SK-N-SH treated with all-trans-retinoic acid at 6 μM for 48 hours (cell line): ENCODE measurements around the gene TMEM39B.
A peak's percentile ranks its signal among the peaks of the same experiment; 100 is the strongest.

ENCODE experiments used
- ATAC-seq: fragments of 200-7000 bp; cut with Tn5 transposase; 3 replicates; pipeline ENCODE4 v1.9.1; 2020; ENCODE audit warnings: mild to moderate bottlenecking, moderate library complexity
- ARNTL ChIP-seq: fragments of 450-650 bp; formaldehyde crosslinking; IDR thresholded peaks from 2 replicates; pipeline ENCODE4 v1.5.0; 2020; ENCODE audit warnings: low read depth, mild to moderate bottlenecking, moderate library complexity, borderline replicate concordance
- BACH2 ChIP-seq: fragments of 250-450 bp; sonication (Bioruptor Pico); IDR thresholded peaks from 2 replicates; pipeline ENCODE4 v1.9.0; 2021; ENCODE audit warnings: mild to moderate bottlenecking, borderline replicate concordance
- ESRRG ChIP-seq: fragments of 250-450 bp; sonication (Bioruptor Pico); IDR thresholded peaks from 2 replicates; pipeline ENCODE4 v1.6.1; 2021; ENCODE audit warnings: mild to moderate bottlenecking
- GLIS3 ChIP-seq: fragments of 250-450 bp; sonication (Bioruptor Pico); IDR thresholded peaks from 2 replicates; pipeline ENCODE4 v1.5.0; 2020; ENCODE audit warnings: mild to moderate bottlenecking, moderate library complexity
- ISL1 ChIP-seq: fragments of 250-450 bp; sonication (Bioruptor Pico); IDR thresholded peaks from 2 replicates; pipeline ENCODE4 v2.1.2; 2022; ENCODE audit warnings: mild to moderate bottlenecking, moderate library complexity
- OSR1 ChIP-seq: fragments of 250-450 bp; sonication (Bioruptor Pico); IDR thresholded peaks from 2 replicates; pipeline ENCODE4 v1.8.0; 2022; ENCODE audit warnings: moderate library complexity, mild to moderate bottlenecking, inconsistent platforms
- POU6F1 ChIP-seq: fragments of 250-450 bp; sonication (Bioruptor Pico); IDR thresholded peaks from 2 replicates; pipeline ENCODE4 v1.8.0; 2021; ENCODE audit warnings: low read depth, mild to moderate bottlenecking, moderate library complexity, borderline replicate concordance
- PPARA ChIP-seq: fragments of 250-450 bp; sonication (Bioruptor Pico); IDR thresholded peaks from 2 replicates; pipeline ENCODE4 v1.5.0; 2020; ENCODE audit warnings: mild to moderate bottlenecking, borderline replicate concordance
- RARB ChIP-seq: fragments of 250-450 bp; sonication (Bioruptor Pico); IDR thresholded peaks from 2 replicates; pipeline ENCODE4 v1.8.0; 2021; ENCODE audit warnings: mild to moderate bottlenecking, moderate library complexity
- SNAI2 ChIP-seq: fragments of 250-450 bp; sonication (Bioruptor Pico); IDR thresholded peaks from 2 replicates; pipeline ENCODE4 v1.5.0; 2020; ENCODE audit warnings: mild to moderate bottlenecking, moderate library complexity
- TCF4 ChIP-seq: fragments of 250-450 bp; sonication (Bioruptor Pico); IDR thresholded peaks from 2 replicates; pipeline ENCODE4 v1.8.0; 2021; ENCODE audit warnings: mild to moderate bottlenecking, moderate library complexity, borderline replicate concordance
- TOX ChIP-seq: fragments of 250-450 bp; sonication (Bioruptor Pico); IDR thresholded peaks from 2 replicates; pipeline ENCODE4 v1.8.0; 2021; ENCODE audit warnings: mild to moderate bottlenecking, moderate library complexity, borderline replicate concordance
- TSHZ2 ChIP-seq: fragments of 250-450 bp; sonication (Bioruptor Pico); IDR thresholded peaks from 2 replicates; pipeline ENCODE4 v1.5.0; 2020; ENCODE audit warnings: mild to moderate bottlenecking, moderate library complexity
- ZC3H10 ChIP-seq: fragments of 250-450 bp; sonication (Bioruptor Pico); IDR thresholded peaks from 2 replicates; pipeline ENCODE4 v1.5.1; 2021; ENCODE audit warnings: mild to moderate bottlenecking, moderate library complexity
- ZFP3 ChIP-seq: fragments of 250-450 bp; sonication (Bioruptor Pico); IDR thresholded peaks from 2 replicates; pipeline ENCODE4 v1.5.0; 2020; ENCODE audit warnings: mild to moderate bottlenecking, moderate library complexity
- ZNF565 ChIP-seq: fragments of 450-650 bp; formaldehyde crosslinking; conservative IDR thresholded peaks from 2 replicates; pipeline ENCODE4 v1.5.0; 2020; ENCODE audit warnings: low read depth, mild to moderate bottlenecking, moderate library complexity
- ZNF70 ChIP-seq: fragments of 450-650 bp; formaldehyde crosslinking; IDR thresholded peaks from 2 replicates; pipeline ENCODE4 v1.5.0; 2020; ENCODE audit warnings: mild to moderate bottlenecking, moderate library complexity
- ZNF8 ChIP-seq: fragments of 450-650 bp; formaldehyde crosslinking; IDR thresholded peaks from 2 replicates; pipeline ENCODE4 v1.5.0; 2020; ENCODE audit warnings: mild to moderate bottlenecking, moderate library complexity
- TF ChIP-seq, protein P1 (sequence below): fragments of 250-450 bp; sonication (Bioruptor Pico); IDR thresholded peaks from 2 replicates; pipeline ENCODE4 v1.5.1; 2021; ENCODE audit warnings: mild to moderate bottlenecking, moderate library complexity
- TF ChIP-seq, protein P2 (sequence below): fragments of 250-450 bp; sonication (Bioruptor Pico); IDR thresholded peaks from 2 replicates; pipeline ENCODE4 v1.8.0; 2020; ENCODE audit warnings: mild to moderate bottlenecking, moderate library complexity, borderline replicate concordance
- TF ChIP-seq, protein P3 (sequence below): fragments of 250-450 bp; sonication (Bioruptor Pico); IDR thresholded peaks from 2 replicates; pipeline ENCODE4 v1.5.1; 2020; ENCODE audit warnings: low read depth, mild to moderate bottlenecking, moderate library complexity

The TMEM39B gene

GRCh38 chr1:32072622-32073298, at the start of gene TMEM39B:
Gene TMEM39B (plus strand): TSS chr1:32072939. CDS start chr1:32073048, 109 bp downstream.
- TF ChIP-seq ZFP3 (CRISPR knock-in tag) (peak; percentile 68), TOX (CRISPR knock-in tag) (no peak), POU6F1 (CRISPR knock-in tag) (no peak; the same call in 1 of the 2 replicates), ZNF565 (no peak), RARB (CRISPR knock-in tag) (no peak), TSHZ2 (peak; percentile 67; the same call in 1 of the 2 replicates), ZNF8 (CRISPR knock-in tag) (no peak), SNAI2 (CRISPR knock-in tag) (no peak), ESRRG (CRISPR knock-in tag) (no peak), ARNTL (CRISPR knock-in tag) (no peak), ZNF70 (CRISPR knock-in tag) (no peak), GLIS3 (CRISPR knock-in tag) (no peak), ZC3H10 (CRISPR knock-in tag) (no peak; the same call in 1 of the 2 replicates), OSR1 (no peak)
- TF ChIP-seq, protein P1, sequence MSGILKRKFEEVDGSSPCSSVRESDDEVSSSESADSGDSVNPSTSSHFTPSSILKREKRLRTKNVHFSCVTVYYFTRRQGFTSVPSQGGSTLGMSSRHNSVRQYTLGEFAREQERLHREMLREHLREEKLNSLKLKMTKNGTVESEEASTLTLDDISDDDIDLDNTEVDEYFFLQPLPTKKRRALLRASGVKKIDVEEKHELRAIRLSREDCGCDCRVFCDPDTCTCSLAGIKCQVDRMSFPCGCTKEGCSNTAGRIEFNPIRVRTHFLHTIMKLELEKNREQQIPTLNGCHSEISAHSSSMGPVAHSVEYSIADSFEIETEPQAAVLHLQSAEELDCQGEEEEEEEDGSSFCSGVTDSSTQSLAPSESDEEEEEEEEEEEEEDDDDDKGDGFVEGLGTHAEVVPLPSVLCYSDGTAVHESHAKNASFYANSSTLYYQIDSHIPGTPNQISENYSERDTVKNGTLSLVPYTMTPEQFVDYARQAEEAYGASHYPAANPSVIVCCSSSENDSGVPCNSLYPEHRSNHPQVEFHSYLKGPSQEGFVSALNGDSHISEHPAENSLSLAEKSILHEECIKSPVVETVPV (CRISPR knock-in tag), result 0 out of 2 replicates have a peak, but pooled peaks have one; percentile 52
- ATAC-seq, result peak; percentile 88

DNA sequence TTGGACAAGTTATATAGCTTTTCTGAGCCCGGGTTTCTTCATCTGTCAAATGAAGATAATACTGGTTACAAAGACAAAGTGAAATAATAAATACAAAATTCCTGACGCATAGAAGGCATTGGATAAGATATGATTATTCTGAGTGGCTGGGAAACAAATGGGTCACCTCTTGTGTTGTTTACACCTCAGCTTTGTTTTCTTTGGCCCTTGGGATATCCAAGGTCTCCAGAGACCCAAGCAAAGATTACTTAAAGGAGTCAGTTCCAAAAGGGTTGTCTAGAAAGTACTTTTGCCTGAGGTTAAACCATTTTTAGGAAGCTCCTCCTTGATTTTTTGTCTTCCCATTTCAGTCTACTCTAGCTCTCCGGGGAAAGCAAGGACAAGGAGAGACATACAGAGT, 49.4 kb upstream of the TMEM39B start:
- no peak for ATAC-seq
- TF ChIP-seq ZFP3 (CRISPR knock-in tag), result no peak
- no peak for TF ChIP-seq ZNF70 (CRISPR knock-in tag)
- no peak for TF ChIP-seq TCF4
- no peak for TF ChIP-seq OSR1
- TF ChIP-seq TSHZ2, result no peak
- TF ChIP-seq, protein P2, sequence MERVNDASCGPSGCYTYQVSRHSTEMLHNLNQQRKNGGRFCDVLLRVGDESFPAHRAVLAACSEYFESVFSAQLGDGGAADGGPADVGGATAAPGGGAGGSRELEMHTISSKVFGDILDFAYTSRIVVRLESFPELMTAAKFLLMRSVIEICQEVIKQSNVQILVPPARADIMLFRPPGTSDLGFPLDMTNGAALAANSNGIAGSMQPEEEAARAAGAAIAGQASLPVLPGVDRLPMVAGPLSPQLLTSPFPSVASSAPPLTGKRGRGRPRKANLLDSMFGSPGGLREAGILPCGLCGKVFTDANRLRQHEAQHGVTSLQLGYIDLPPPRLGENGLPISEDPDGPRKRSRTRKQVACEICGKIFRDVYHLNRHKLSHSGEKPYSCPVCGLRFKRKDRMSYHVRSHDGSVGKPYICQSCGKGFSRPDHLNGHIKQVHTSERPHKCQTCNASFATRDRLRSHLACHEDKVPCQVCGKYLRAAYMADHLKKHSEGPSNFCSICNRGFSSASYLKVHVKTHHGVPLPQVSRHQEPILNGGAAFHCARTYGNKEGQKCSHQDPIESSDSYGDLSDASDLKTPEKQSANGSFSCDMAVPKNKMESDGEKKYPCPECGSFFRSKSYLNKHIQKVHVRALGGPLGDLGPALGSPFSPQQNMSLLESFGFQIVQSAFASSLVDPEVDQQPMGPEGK, result no peak
- no peak for TF ChIP-seq BACH2
- TF ChIP-seq, protein P1 (CRISPR knock-in tag), result no peak
- TF ChIP-seq, protein P3, sequence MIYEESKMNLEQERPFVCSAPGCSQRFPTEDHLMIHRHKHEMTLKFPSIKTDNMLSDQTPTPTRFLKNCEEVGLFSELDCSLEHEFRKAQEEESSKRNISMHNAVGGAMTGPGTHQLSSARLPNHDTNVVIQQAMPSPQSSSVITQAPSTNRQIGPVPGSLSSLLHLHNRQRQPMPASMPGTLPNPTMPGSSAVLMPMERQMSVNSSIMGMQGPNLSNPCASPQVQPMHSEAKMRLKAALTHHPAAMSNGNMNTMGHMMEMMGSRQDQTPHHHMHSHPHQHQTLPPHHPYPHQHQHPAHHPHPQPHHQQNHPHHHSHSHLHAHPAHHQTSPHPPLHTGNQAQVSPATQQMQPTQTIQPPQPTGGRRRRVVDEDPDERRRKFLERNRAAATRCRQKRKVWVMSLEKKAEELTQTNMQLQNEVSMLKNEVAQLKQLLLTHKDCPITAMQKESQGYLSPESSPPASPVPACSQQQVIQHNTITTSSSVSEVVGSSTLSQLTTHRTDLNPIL (CRISPR knock-in tag), result no peak
- TF ChIP-seq ESRRG (CRISPR knock-in tag), result no peak
- TF ChIP-seq ISL1, result no peak
- TF ChIP-seq ZNF8 (CRISPR knock-in tag), result no peak
- TF ChIP-seq GLIS3 (CRISPR knock-in tag), result no peak
- no peak for TF ChIP-seq PPARA (CRISPR knock-in tag)
- no peak for TF ChIP-seq ARNTL (CRISPR knock-in tag)
